ENCODE data around the gene CSTF3.
A peak's percentile ranks its signal among the peaks of the same experiment; 100 is the strongest.

CSTF3 gene
- 11.4 to 41.3 (median 34.5) reads per million in 9 experiments for total RNA-seq

GRCh38 chr11:33161120-33162005, at the start of gene CSTF3:
CSTF3 (minus strand) TSS chr11:33161480; CDS start chr11:33161325, 155 bp downstream.
- H3K9me3 Mint-ChIP-seq, result no peaks in the 10 kb centered on the region
- H3K4me3 Mint-ChIP-seq, result peak within 1 kb of the TSS; percentile 99 to 100
- peak within 1 kb of the TSS; percentile 98 to 99 for H3K27ac Mint-ChIP-seq

GRCh38 chr11:33208150-33208549, 46.9 kb upstream of the CSTF3 start:
- DNase-seq (no peak), ATAC-seq (replicated peaks) (no peak)
- H3K4me1 Mint-ChIP-seq (ENCODE audit: low read depth in 2 of 2), result no peaks in the 10 kb centered on the region
- H3K27ac Mint-ChIP-seq, result no peak overlapping the region
- H3K36me3 Mint-ChIP-seq (ENCODE audit: insufficient read depth), result no peaks in the 10 kb centered on the region
- peaks cover 9 to 14% of the 10 kb centered on the region in 2 donors for H3K27me3 Mint-ChIP-seq
- no peak overlapping the region for H3K4me3 Mint-ChIP-seq
- H3K9me3 Mint-ChIP-seq, result no peaks in the 10 kb centered on the region

More at GRCh38 chr11:33161120-33162005, at the start of gene CSTF3:
- peak; percentile 89 to 94 (median 92) for DNase-seq
- Mint-ChIP-seq H3K4me1 (ENCODE audit: low read depth in 2 of 2) (peaks cover 34 to 54% of the 10 kb centered on the region in 2 donors), H3K36me3 (ENCODE audit: insufficient read depth) (peaks cover 16% of the 10 kb centered on the region), H3K27me3 (no peaks in the 10 kb centered on the region)
- ATAC-seq (replicated peaks), result peak; percentile 96

GRCh38 chr11:33207408-33207985, 46.2 kb upstream of the CSTF3 start:
- ATAC-seq (replicated peaks) (no peak), DNase-seq (no peak)
- no peak overlapping the region for H3K4me3 Mint-ChIP-seq
- H3K36me3 Mint-ChIP-seq (ENCODE audit: insufficient read depth), result no peaks in the 10 kb centered on the region
- H3K27ac Mint-ChIP-seq, result no peak overlapping the region
- peaks cover 9 to 14% of the 10 kb centered on the region in 2 donors for H3K27me3 Mint-ChIP-seq
- H3K9me3 Mint-ChIP-seq, result no peaks in the 10 kb centered on the region
- H3K4me1 Mint-ChIP-seq (ENCODE audit: low read depth in 2 of 2), result no peaks in the 10 kb centered on the region

- Mint-ChIP-seq H3K27me3 (no peaks in the 10 kb centered on the region), H3K36me3 (ENCODE audit: insufficient read depth) (no peaks in the 10 kb centered on the region), H3K4me1 (ENCODE audit: low read depth in 2 of 2) (no peaks in the 10 kb centered on the region), H3K4me3 (no peak overlapping the region), H3K27ac (no peak overlapping the region), H3K9me3 (no peaks in the 10 kb centered on the region)
- ATAC-seq (replicated peaks) (no peak), DNase-seq (no peak)
These were observed 36.8 kb upstream of the CSTF3 start for GRCh38 chr11:33197915-33198727.

GRCh38 chr11:33195462-33196173, 34.3 kb upstream of the CSTF3 start:
- Mint-ChIP-seq H3K4me3 (no peak overlapping the region), H3K4me1 (ENCODE audit: low read depth in 2 of 2) (no peaks in the 10 kb centered on the region), H3K27ac (no peak overlapping the region), H3K9me3 (no peaks in the 10 kb centered on the region), H3K27me3 (no peaks in the 10 kb centered on the region), H3K36me3 (ENCODE audit: insufficient read depth) (no peaks in the 10 kb centered on the region)
- ATAC-seq (replicated peaks) (no peak), DNase-seq (no peak)

- ATAC-seq (replicated peaks) (no peak), DNase-seq (no peak)
- no peaks in the 10 kb centered on the region for H3K9me3 Mint-ChIP-seq
- no peaks in the 10 kb centered on the region for H3K27me3 Mint-ChIP-seq
- H3K27ac Mint-ChIP-seq, result no peak overlapping the region
- H3K4me1 Mint-ChIP-seq (ENCODE audit: low read depth in 2 of 2), result no peaks in the 10 kb centered on the region
- H3K4me3 Mint-ChIP-seq, result no peak overlapping the region
- no peaks in the 10 kb centered on the region for H3K36me3 Mint-ChIP-seq (ENCODE audit: insufficient read depth)
These were observed 33.2 kb upstream of the CSTF3 start for GRCh38 chr11:33194455-33194854.

- no peak overlapping the region for H3K4me3 Mint-ChIP-seq
- no peak for ATAC-seq (replicated peaks)
These were observed 30.2 kb upstream of the CSTF3 start for GRCh38 chr11:33191467-33191866.

GRCh38 chr11:33187998-33188722, 26.9 kb upstream of the CSTF3 start:
- Mint-ChIP-seq H3K4me1 (ENCODE audit: low read depth in 2 of 2) (no peaks in the 10 kb centered on the region), H3K9me3 (no peaks in the 10 kb centered on the region), H3K36me3 (ENCODE audit: insufficient read depth) (no peaks in the 10 kb centered on the region), H3K27me3 (no peaks in the 10 kb centered on the region), H3K27ac (no peak overlapping the region), H3K4me3 (no peak overlapping the region)
- DNase-seq (no peak), ATAC-seq (replicated peaks) (no peak)

More at GRCh38 chr11:33191467-33191866, 30.2 kb upstream of the CSTF3 start:
- H3K9me3 Mint-ChIP-seq, result no peaks in the 10 kb centered on the region
- no peak overlapping the region for H3K27ac Mint-ChIP-seq
- no peaks in the 10 kb centered on the region for H3K27me3 Mint-ChIP-seq
- H3K4me1 Mint-ChIP-seq (ENCODE audit: low read depth in 2 of 2), result no peaks in the 10 kb centered on the region
- no peak for DNase-seq
- H3K36me3 Mint-ChIP-seq (ENCODE audit: insufficient read depth), result no peaks in the 10 kb centered on the region

GRCh38 chr11:33185756-33186155, 24.5 kb upstream of the CSTF3 start:
- no peak for ATAC-seq (replicated peaks)
- no peak for DNase-seq
- no peaks in the 10 kb centered on the region for H3K27me3 Mint-ChIP-seq
- no peak overlapping the region for H3K27ac Mint-ChIP-seq
- no peaks in the 10 kb centered on the region for H3K9me3 Mint-ChIP-seq
- no peaks in the 10 kb centered on the region for H3K36me3 Mint-ChIP-seq (ENCODE audit: insufficient read depth)
- no peak overlapping the region for H3K4me3 Mint-ChIP-seq
- no peaks in the 10 kb centered on the region for H3K4me1 Mint-ChIP-seq (ENCODE audit: low read depth in 2 of 2)

GRCh38 chr11:33182246-33182878, 21.1 kb upstream of the CSTF3 start:
- no peaks in the 10 kb centered on the region for H3K9me3 Mint-ChIP-seq
- no peaks in the 10 kb centered on the region for H3K36me3 Mint-ChIP-seq (ENCODE audit: insufficient read depth)
- no peak overlapping the region for H3K27ac Mint-ChIP-seq
- no peaks in the 10 kb centered on the region for H3K27me3 Mint-ChIP-seq
- ATAC-seq (replicated peaks) (no peak), DNase-seq (no peak)
- H3K4me1 Mint-ChIP-seq (ENCODE audit: low read depth in 2 of 2), result peaks cover 7 to 10% of the 10 kb centered on the region in 2 donors
- H3K4me3 Mint-ChIP-seq, result no peak overlapping the region

GRCh38 chr11:33179348-33179803, 18.1 kb upstream of the CSTF3 start:
- H3K27ac Mint-ChIP-seq, result peak overlapping the region; percentile 18 to 32
- no peak for DNase-seq
- ATAC-seq (replicated peaks), result no peak
- no peaks in the 10 kb centered on the region for H3K9me3 Mint-ChIP-seq
- H3K4me3 Mint-ChIP-seq, result no peak overlapping the region
- peaks cover 7 to 10% of the 10 kb centered on the region in 2 donors for H3K4me1 Mint-ChIP-seq (ENCODE audit: low read depth in 2 of 2)
- H3K27me3 Mint-ChIP-seq, result no peaks in the 10 kb centered on the region
- H3K36me3 Mint-ChIP-seq (ENCODE audit: insufficient read depth), result no peaks in the 10 kb centered on the region

All from effector memory CD8-positive, alpha-beta T cell (primary cell).